GM12872 (cell line): ENCODE measurements around the gene PTTG1IP2.

ENCODE experiments used
- CTCF ChIP-seq: IDR thresholded peaks from 3 replicates; pipeline ENCODE4 v1.5.1; 2011; ENCODE audit warnings: low read depth, mild to moderate bottlenecking, low read length, moderate library complexity; ENCODE audit not compliant: insufficient read depth

PTTG1IP2 gene

GRCh38 chr7:90461219-90461618 is 8.2 kb upstream of the PTTG1IP2 start:
- TF ChIP-seq CTCF: no peak

GRCh38 chr7:90465816-90466215 is 3.6 kb upstream of the PTTG1IP2 start:
- TF ChIP-seq CTCF: no peak

GRCh38 chr7:90472805-90473540 is 3.5 kb downstream of the PTTG1IP2 start:
- no peak for TF ChIP-seq CTCF

- no peak for TF ChIP-seq CTCF
Observed at GRCh38 chr7:90473814-90474213, 4.4 kb downstream of the PTTG1IP2 start.

GRCh38 chr7:90474284-90475210 is 5.1 kb downstream of the PTTG1IP2 start:
- TF ChIP-seq CTCF: no peak

GRCh38 chr7:90483251-90483650 is 13.8 kb downstream of the PTTG1IP2 start:
- no peak for TF ChIP-seq CTCF

- TF ChIP-seq CTCF: no peak
Observed at GRCh38 chr7:90484706-90485105, 15.3 kb downstream of the PTTG1IP2 start.
